Gastroesophageal sphincter (tissue), 4 donors: Measurements from ENCODE around the gene FTSJ1. TPM values are rescaled to one million over a fixed set of nuclear protein-coding genes. Genes with fewer than 3 reads are reported as not detected.
"Not testable (repeated sequence)": the region's sequence is repeated elsewhere in the genome, so short reads cannot be mapped to it uniquely, and the experiment has no call there.

Source experiments
- ATAC-seq: fragments of 150-250 bp; one replicate; pipeline ENCODE4 v1.9.1; 2016; ENCODE audit warnings: mild to moderate bottlenecking, moderate library complexity
- H3K27ac ChIP-seq, 4 donors: fragments of 200-600 bp; sonication (generic) in 3 of 4; 1 replicate in 3 of 4; 2 replicates in 1 of 4; pipeline ENCODE4 v1.5.1; 2016 to 2019
- H3K27me3 ChIP-seq: fragments of 200-600 bp; sonication (generic); one replicate; pipeline ENCODE4 v1.5.1; 2019
- H3K36me3 ChIP-seq, 2 donors: fragments of 200-600 bp; sonication (generic); one replicate each; pipeline ENCODE4 v1.5.1; 2019; ENCODE audit warnings: control low read depth in 1 of 2
- H3K4me1 ChIP-seq, 3 donors: fragments of 200-600 bp; sonication (generic); 1 replicate in 2 of 3; 2 replicates in 1 of 3; pipeline ENCODE4 v1.5.1; 2016 to 2019; ENCODE audit warnings: control low read depth in 2 of 3
- H3K4me3 ChIP-seq, 2 donors: fragments of 200-600 bp; sonication (generic); one replicate each; pipeline ENCODE4 v1.5.1; 2019; ENCODE audit warnings: mild to moderate bottlenecking in 1 of 2, moderate library complexity in 1 of 2
- H3K9me3 ChIP-seq, 3 donors: fragments of 200-600 bp; sonication (generic); one replicate each; pipeline ENCODE4 v1.5.1; 2017 to 2019; ENCODE audit warnings: control low read depth in 2 of 3
- CTCF ChIP-seq, 4 experiments: fragments of 200-600 bp in 2 of 4; fragments of 450-650 bp in 2 of 4; sonication (generic) in 1 of 4; IDR thresholded peaks; one replicate each; pipeline ENCODE4 v1.5.1; 2017 to 2019; ENCODE audit warnings: antibody characterized with exemption in 4 of 4, mild to moderate bottlenecking in 2 of 4, moderate library complexity in 2 of 4
- EP300 ChIP-seq: sonication (generic); formaldehyde crosslinking; IDR thresholded peaks from one replicate; pipeline ENCODE4 v1.6.1; 2017; ENCODE audit warnings: antibody characterized with exemption, mild to moderate bottlenecking
- POLR2A ChIP-seq, 2 donors: fragments of 450-650 bp; IDR thresholded peaks; one replicate each; pipeline ENCODE4 v1.6.1; 2017; ENCODE audit warnings: antibody characterized with exemption in 2 of 2, mild to moderate bottlenecking in 2 of 2, moderate library complexity in 1 of 2
- POLR2AphosphoS5 ChIP-seq: sonication (generic); formaldehyde crosslinking; IDR thresholded peaks from one replicate; pipeline ENCODE4 v1.6.1; 2017; ENCODE audit warnings: antibody characterized with exemption
- WGBS, 2 donors: methylation state at CpG; one replicate each; pipeline ENCODE4 v1.1.5; 2018; ENCODE audit warnings: low coverage in 1 of 2; 5-methylcytosine and 5-hydroxymethylcytosine counted together
- total RNA-seq, 4 donors: library from RNA; depleted of rRNA; stranded (reverse); fragments of >200 nt; gene quantifications; one replicate each; pipeline ENCODE4 v1.1.0, GENCODE V29; 2016

The FTSJ1 gene
- total RNA-seq, 4 donors from 2014 or later = 31.1 to 43.0 (median 38.9) TPM

DNA sequence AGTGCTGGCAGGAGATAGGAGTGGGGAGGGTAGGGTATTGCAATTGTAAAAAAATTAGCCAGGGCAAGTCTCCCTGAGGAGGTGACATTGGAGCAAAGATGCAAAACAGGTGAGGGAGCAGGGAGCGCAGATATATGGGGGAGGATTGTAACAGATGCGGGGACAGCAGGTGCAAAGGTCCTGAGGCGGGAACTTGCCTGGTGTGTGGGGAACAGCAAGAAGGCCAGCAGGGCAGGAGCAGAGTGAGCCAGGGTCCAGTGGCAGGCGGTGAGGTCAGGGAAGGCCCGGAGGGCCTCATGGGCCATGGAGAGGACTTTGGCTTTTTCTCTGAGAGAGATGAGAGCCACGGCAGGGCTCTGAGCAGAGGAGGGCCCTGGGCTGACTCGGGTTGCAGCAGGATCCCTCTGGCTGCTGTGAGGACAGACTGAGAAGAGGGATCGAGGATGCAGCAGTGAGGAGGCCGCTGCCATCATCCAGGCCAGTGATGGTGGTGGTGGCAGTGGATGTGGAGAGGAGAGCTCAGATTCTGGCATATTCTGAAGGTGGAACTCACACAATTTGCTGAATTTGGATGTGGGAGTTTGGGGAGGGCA, 39.0 kb downstream of the FTSJ1 start:
- H3K4me3 ChIP-seq = no peak overlapping the region
- ATAC-seq = no peak
- 95 to 100% methylated on average over 6 to 8 of the region's 9 CpGs for WGBS, 2 donors
- H3K27me3 ChIP-seq = no peaks in the 10 kb centered on the region
- H3K36me3 ChIP-seq = peaks cover 0 to 36% of the 10 kb centered on the region in 2 donors
- no peaks in the 10 kb centered on the region for H3K9me3 ChIP-seq
- H3K4me1 ChIP-seq = peaks cover 0 to 3% (median 0%) of the 10 kb centered on the region in 3 donors
- H3K27ac ChIP-seq = no peak overlapping the region
- TF ChIP-seq CTCF (IDR thresholded peaks at IDR 0.05) = no peak
- TF ChIP-seq EP300 = no peak
- no peak for TF ChIP-seq POLR2A (IDR thresholded peaks at IDR 0.05)
- TF ChIP-seq POLR2AphosphoS5 = no peak

DNA sequence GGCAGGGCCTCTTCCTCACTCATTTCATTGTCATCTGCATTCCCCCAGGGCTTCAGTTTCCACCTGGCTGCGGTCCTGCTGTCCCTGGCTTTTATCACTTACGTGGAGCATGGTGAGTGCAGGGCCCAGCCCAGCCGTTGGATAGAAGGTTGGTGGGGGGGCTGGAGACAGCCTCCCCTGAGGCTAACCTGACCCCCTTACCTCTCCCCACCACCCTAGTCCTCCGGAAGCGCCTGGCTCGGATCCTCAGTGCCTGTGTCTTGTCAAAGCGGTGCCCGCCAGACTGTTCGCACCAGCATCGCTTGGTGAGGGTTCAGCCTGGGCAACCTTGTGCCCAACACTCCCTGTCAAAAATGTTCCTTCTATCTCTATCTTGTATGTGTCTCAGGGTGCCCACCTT, 39.8 kb downstream of the FTSJ1 start:
- no peak for ATAC-seq
- WGBS, 2 donors = 88% methylated on average over 6 of the region's 10 CpGs; no CpG with 5 or more reads in 1 of the 2 donors

GRCh38 chrX:48516285-48516684, 40.3 kb downstream of the FTSJ1 start:
- Histone ChIP-seq H3K4me1 (peaks cover 0 to 3% (median 0%) of the 10 kb centered on the region in 3 donors), H3K4me3 (no peak overlapping the region), H3K36me3 (peaks cover 0 to 36% of the 10 kb centered on the region in 2 donors), H3K27me3 (no peaks in the 10 kb centered on the region), H3K27ac (no peak overlapping the region), H3K9me3 (no peaks in the 10 kb centered on the region)
- ATAC-seq = no peak
- no peak for TF ChIP-seq POLR2A (IDR thresholded peaks at IDR 0.05)
- TF ChIP-seq EP300 = no peak
- no peak for TF ChIP-seq POLR2AphosphoS5
- WGBS, 2 donors = 59 to 79% methylated on average over 3 to 4 of the region's 10 CpGs

More for the DNA sequence above, 39.8 kb downstream of the FTSJ1 start:
- no peak overlapping the region for H3K4me3 ChIP-seq
- no peak overlapping the region for H3K27ac ChIP-seq
- H3K27me3 ChIP-seq = no peaks in the 10 kb centered on the region
- peaks cover 0 to 36% of the 10 kb centered on the region in 2 donors for H3K36me3 ChIP-seq
- H3K4me1 ChIP-seq = no peaks in the 10 kb centered on the region
- TF ChIP-seq POLR2A (IDR thresholded peaks at IDR 0.05) (no peak), EP300 (no peak)
- H3K9me3 ChIP-seq = no peaks in the 10 kb centered on the region

- TF ChIP-seq POLR2A (IDR thresholded peaks at IDR 0.05) = no peak
- no peak for TF ChIP-seq EP300
- TF ChIP-seq CTCF (IDR thresholded peaks at IDR 0.05) = no peak
- TF ChIP-seq POLR2AphosphoS5 = no peak
- Histone ChIP-seq H3K9me3 (no peaks in the 10 kb centered on the region), H3K27me3 (no peaks in the 10 kb centered on the region), H3K4me1 (peaks cover 0 to 4% (median 0%) of the 10 kb centered on the region in 3 donors), H3K27ac (no peak overlapping the region), H3K36me3 (peaks cover 0 to 34% of the 10 kb centered on the region in 2 donors), H3K4me3 (no peak overlapping the region)
- WGBS, 2 donors = 80% methylated on average over 1 of the region's 5 CpGs; no CpG with 5 or more reads in 1 of the 2 donors
- ATAC-seq = no peak
Observed at GRCh38 chrX:48516987-48517386, 41.0 kb downstream of the FTSJ1 start.

DNA sequence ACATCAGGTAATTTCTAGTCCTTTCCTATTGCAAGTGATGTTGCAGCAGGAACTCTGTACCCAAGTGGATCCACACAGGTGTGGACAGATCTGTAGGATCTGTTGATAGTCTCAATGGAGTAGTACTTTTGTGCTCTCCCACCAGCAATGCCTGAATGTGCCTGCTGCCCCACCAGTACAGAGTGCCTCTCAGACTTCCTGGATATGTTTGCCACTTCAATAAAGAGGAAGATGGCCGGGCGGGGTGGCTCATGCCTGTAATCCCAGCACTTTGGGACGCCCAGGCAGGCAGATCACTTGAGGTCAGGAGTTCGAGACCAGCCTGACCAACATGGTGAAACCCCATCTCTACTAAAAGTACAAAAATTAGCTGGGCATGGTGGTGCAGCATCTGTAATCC, 43.5 kb downstream of the FTSJ1 start:
- no CpG with 5 or more reads among the region's 4 CpGs for WGBS, 2 donors
- not testable (repeated sequence) for H3K27me3 ChIP-seq, H3K27ac ChIP-seq, H3K9me3 ChIP-seq, ATAC-seq, H3K4me3 ChIP-seq
- H3K4me1 ChIP-seq = peaks cover 0 to 11% (median 0%) of the 10 kb centered on the region in 3 donors
- peaks cover 0 to 28% of the 10 kb centered on the region in 2 donors for H3K36me3 ChIP-seq

DNA sequence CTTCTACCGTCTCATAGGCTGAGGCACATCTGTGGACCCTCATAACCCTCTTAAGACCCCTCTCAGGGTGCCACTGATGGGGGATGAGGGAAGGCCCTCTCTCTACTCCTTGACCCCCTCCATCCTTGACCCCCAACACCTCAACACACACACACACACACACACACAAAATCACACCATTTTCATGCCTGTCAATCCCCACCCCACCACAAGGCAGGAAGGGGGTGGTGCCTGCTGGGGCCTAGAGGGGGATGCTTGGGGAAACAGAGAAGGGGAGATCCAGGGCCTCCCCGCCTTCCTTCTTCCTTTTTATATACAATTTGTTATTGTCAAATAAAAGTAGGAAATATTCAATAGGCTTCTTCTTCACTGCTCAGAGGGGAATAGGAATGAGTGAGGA, 44.5 kb downstream of the FTSJ1 start:
- Histone ChIP-seq H3K36me3 (peaks cover 0 to 18% of the 10 kb centered on the region in 2 donors), H3K27me3 (no peaks in the 10 kb centered on the region), H3K27ac (no peak overlapping the region), H3K4me1 (peaks cover 0 to 11% (median 0%) of the 10 kb centered on the region in 3 donors), H3K4me3 (no peak overlapping the region), H3K9me3 (no peaks in the 10 kb centered on the region)
- WGBS, 2 donors = no CpG with 5 or more reads among the region's 2 CpGs
- ATAC-seq = no peak
- no peak for TF ChIP-seq POLR2AphosphoS5
- no peak for TF ChIP-seq POLR2A (IDR thresholded peaks at IDR 0.05)
- no peak for TF ChIP-seq EP300
- TF ChIP-seq CTCF (IDR thresholded peaks at IDR 0.05) = no peak
